Heart right ventricle (tissue), 16 donors: ENCODE measurements around the gene CDH2. TPM values are rescaled to one million over a fixed set of nuclear protein-coding genes. Genes with fewer than 3 reads are reported as not detected.
A peak's percentile ranks its signal among the peaks of the same experiment; 100 is the strongest.

Experiments
- ATAC-seq, 8 donors: fragments of 200-7000 bp; cut with Tn5 transposase; one replicate each; pipeline ENCODE4 v1.9.1; 2020; ENCODE audit warnings: mild to moderate bottlenecking in 8 of 8, moderate library complexity in 8 of 8, moderate number of reproducible peaks in 1 of 8
- DNase-seq, 2 donors: peaks; one replicate each; pipeline ENCODE4 v3.0.0-alpha.2; 2020
- H3K27ac ChIP-seq, 10 donors: fragments of 200-600 bp; sonication (generic) in 2 of 10; one replicate each; pipeline versions ENCODE4 v1.5.0 to v1.8.0; 2020 to 2022; ENCODE audit warnings: mild to moderate bottlenecking in 3 of 10
- H3K27me3 ChIP-seq, 7 donors: fragments of 200-600 bp; one replicate each; pipeline ENCODE4 v1.8.0; 2021 to 2022; ENCODE audit warnings: mild to moderate bottlenecking in 2 of 7
- H3K36me3 ChIP-seq, 9 donors: fragments of 200-600 bp; sonication (generic) in 1 of 9; one replicate each; pipeline versions ENCODE4 v1.5.0 to v1.8.0; 2020 to 2022; ENCODE audit warnings: mild to moderate bottlenecking in 2 of 9
- H3K4me1 ChIP-seq, 9 donors: fragments of 200-600 bp; sonication (generic) in 1 of 9; one replicate each; pipeline versions ENCODE4 v1.5.0 to v1.8.0; 2020 to 2022; ENCODE audit warnings: mild to moderate bottlenecking in 4 of 9
- H3K4me3 ChIP-seq, 10 donors: fragments of 200-600 bp; sonication (generic) in 2 of 10; one replicate each; pipeline versions ENCODE4 v1.5.0 to v1.8.0; 2020 to 2022; ENCODE audit warnings: mild to moderate bottlenecking in 7 of 10, moderate library complexity in 2 of 10
- H3K9me3 ChIP-seq, 11 donors: fragments of 200-600 bp in 10 of 11; sonication (generic) in 2 of 11; one replicate each; pipeline versions ENCODE4 v1.5.0 to v1.8.0; 2013 to 2022; ENCODE audit warnings: mild to moderate bottlenecking in 2 of 11, control low read depth in 1 of 11, moderate library complexity in 1 of 11
- WGBS, 2 donors: extraction: QIAGEN DNeasy Blood & Tissue Kit; methylation state at CpG; one replicate each; pipeline ENCODE4 v1.1.7; 2013; ENCODE audit warnings: inconsistent platforms in 1 of 2; 5-methylcytosine and 5-hydroxymethylcytosine counted together
- intact Hi-C, 10 donors: fragments of 100-400 bp; cut with DNase I; formaldehyde crosslinking; loops; one replicate each; pipeline versions ENCODE4 v1.11.1 to v1.14.2; 2022
- polyA plus RNA-seq, 2 donors: library from polyadenylated mRNA; stranded (reverse); fragments of 200-250 nt; gene quantifications; one replicate each; pipeline ENCODE4 v1.2.3, GENCODE V29; 2013
- total RNA-seq, 10 donors: library from RNA; stranded (reverse); fragmentation: NEBNext Ultra II Directional in 3 of 10; extraction: Animal tissue kit (Norgen Biotek cat#: 25700) in 3 of 10; gene quantifications; one replicate each; pipeline versions ENCODE4 v1.2.1 to v1.2.4, GENCODE V29; 2021 to 2023
- TF ChIP-seq, protein P1 (sequence below), 9 donors: fragments of 200-600 bp; sonication (generic) in 2 of 9; IDR thresholded peaks; one replicate each; pipeline versions ENCODE4 v1.5.0 to v1.8.0; 2021 to 2022; ENCODE audit warnings: antibody characterized with exemption in 9 of 9, mild to moderate bottlenecking in 5 of 9, moderate library complexity in 1 of 9
- donor health status: Arrhythmogenic right ventricular cardiomyopathy.
- donor health status: ischemic (EF 13 %, LVEDD 7.1; RV severe dilation, severe dysfunction).
- donor health status: healthy with polysubstance abuse.
- donor health status: DM: no; HTN: yes; CAD: no.
- donor health status: DM: no; HTN: no; CAD: no.
- donor health status: ischemic (EF 25% LVEDD 6.9; RV normal size, moderate dysfunction).
- donor health status: ischemic (EF 25% LVEDD 5.7; RV mildly dilated, moderate dysfunction).
- donor health status: healthy.
- donor health status: DM: yes; HTN: yes; CAD: no.
- donor health status: Ischemic cardiomyopathy.
- donor health status: ischemic (EF 35%, LVEDD 5.7; RV mildly dilated, moderate dysfunction).
- donor health status: nonischemic (EF 11% LVEDD 7.7; RV severe dilation, severe dysfunction).
- donor health status: DM: yes; HTN: yes; CAD: no.
- donor health status: PGD.
- donor health status: ischemic (EF 29% LVEDD 5.4; RV normal size, mild dysfunction).
- donor health status: nonischemic (EF 23%, LVEDD 6.1; RV moderate dilation, normal function).

Gene CDH2
- total and polyA plus RNA-seq, 12 donors = 50.3 to 575 (median 448) TPM

- H3K4me3 ChIP-seq = no peak overlapping the region
- H3K27me3 ChIP-seq = no peaks in the 10 kb centered on the region
- no peak overlapping the region for H3K27ac ChIP-seq
- H3K9me3 ChIP-seq = no peaks in the 10 kb centered on the region
- intact Hi-C loops = loop anchor here in 3 of 10 donors (10.0 kb wide), 3 partner anchors 82 to 152 kb away; no protein-coding TSS in a partner anchor
- H3K36me3 ChIP-seq = peaks cover 0 to 27% (median 0%) of the 10 kb centered on the region in 9 donors
- DNase-seq (no peak), ATAC-seq (no peak)
- TF ChIP-seq, protein P1, sequence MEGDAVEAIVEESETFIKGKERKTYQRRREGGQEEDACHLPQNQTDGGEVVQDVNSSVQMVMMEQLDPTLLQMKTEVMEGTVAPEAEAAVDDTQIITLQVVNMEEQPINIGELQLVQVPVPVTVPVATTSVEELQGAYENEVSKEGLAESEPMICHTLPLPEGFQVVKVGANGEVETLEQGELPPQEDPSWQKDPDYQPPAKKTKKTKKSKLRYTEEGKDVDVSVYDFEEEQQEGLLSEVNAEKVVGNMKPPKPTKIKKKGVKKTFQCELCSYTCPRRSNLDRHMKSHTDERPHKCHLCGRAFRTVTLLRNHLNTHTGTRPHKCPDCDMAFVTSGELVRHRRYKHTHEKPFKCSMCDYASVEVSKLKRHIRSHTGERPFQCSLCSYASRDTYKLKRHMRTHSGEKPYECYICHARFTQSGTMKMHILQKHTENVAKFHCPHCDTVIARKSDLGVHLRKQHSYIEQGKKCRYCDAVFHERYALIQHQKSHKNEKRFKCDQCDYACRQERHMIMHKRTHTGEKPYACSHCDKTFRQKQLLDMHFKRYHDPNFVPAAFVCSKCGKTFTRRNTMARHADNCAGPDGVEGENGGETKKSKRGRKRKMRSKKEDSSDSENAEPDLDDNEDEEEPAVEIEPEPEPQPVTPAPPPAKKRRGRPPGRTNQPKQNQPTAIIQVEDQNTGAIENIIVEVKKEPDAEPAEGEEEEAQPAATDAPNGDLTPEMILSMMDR (IDR thresholded peaks at IDR 0.05) = no peak
- H3K4me1 ChIP-seq = peaks cover 0 to 25% (median 0%) of the 10 kb centered on the region in 9 donors
Observed at GRCh38 chr18:28012336-28012735, 164.6 kb downstream of the CDH2 start.

- no peak overlapping the region for H3K4me3 ChIP-seq
- peak in 1 of 8 donors; percentile 18 for ATAC-seq
- H3K36me3 ChIP-seq = peaks cover 0 to 27% (median 0%) of the 10 kb centered on the region in 9 donors
- WGBS, 2 donors = 43 to 50% methylated on average over 6 of the region's 6 CpGs
- H3K4me1 ChIP-seq = peaks cover 0 to 22% (median 4%) of the 10 kb centered on the region in 9 donors
- intact Hi-C loops = loop anchor here in 3 of 10 donors (10.0 kb wide), 3 partner anchors 85 to 175 kb away; partner anchors contain the start of gene CDH2 (in 2 of the 3)
- no peaks in the 10 kb centered on the region for H3K9me3 ChIP-seq
- H3K27ac ChIP-seq = no peak overlapping the region
- DNase-seq = no peak
- TF ChIP-seq, protein P1 (IDR thresholded peaks at IDR 0.05) = no peak
- no peaks in the 10 kb centered on the region for H3K27me3 ChIP-seq
Observed at GRCh38 chr18:28009589-28009988, 167.3 kb downstream of the CDH2 start.

- no peak for DNase-seq
- intact Hi-C loops = loop anchor here in 3 of 10 donors (10.0 kb wide), 3 partner anchors 87 to 177 kb away; partner anchors contain the start of gene CDH2 (in 2 of the 3)
- Histone ChIP-seq H3K4me3 (no peak overlapping the region), H3K36me3 (peaks cover 0 to 27% (median 0%) of the 10 kb centered on the region in 9 donors), H3K27me3 (no peaks in the 10 kb centered on the region), H3K27ac (no peak overlapping the region), H3K4me1 (peaks cover 0 to 37% (median 5%) of the 10 kb centered on the region in 9 donors), H3K9me3 (no peaks in the 10 kb centered on the region)
- TF ChIP-seq, protein P1 (IDR thresholded peaks at IDR 0.05) = no peak
- no peak for ATAC-seq
- WGBS, 2 donors = 80 to 85% methylated on average over 5 of the region's 5 CpGs
Observed at GRCh38 chr18:28007841-28008240, 169.1 kb downstream of the CDH2 start.

GRCh38 chr18:28005164-28005563, 171.8 kb downstream of the CDH2 start:
- no peaks in the 10 kb centered on the region for H3K27me3 ChIP-seq
- 56 to 66% methylated on average over 7 of the region's 7 CpGs for WGBS, 2 donors
- H3K9me3 ChIP-seq = no peaks in the 10 kb centered on the region
- H3K4me3 ChIP-seq = no peak overlapping the region
- H3K36me3 ChIP-seq = peaks cover 0 to 28% (median 0%) of the 10 kb centered on the region in 9 donors
- ATAC-seq (peak in 6 of 8 donors; percentile 33 to 64 (median 46)), DNase-seq (no peak)
- TF ChIP-seq, protein P1 (IDR thresholded peaks at IDR 0.05) = peak in 3 of 9 donors; percentile 25 to 30 (median 26)
- peaks cover 0 to 33% (median 5%) of the 10 kb centered on the region in 9 donors for H3K4me1 ChIP-seq
- intact Hi-C loops = loop anchor here in 3 of 10 donors (10.0 kb wide), 3 partner anchors 90 to 180 kb away; partner anchors contain the start of gene CDH2 (in 2 of the 3)
- H3K27ac ChIP-seq = peak overlapping the region in 5 of 10 donors; percentile 2 to 71 (median 59)
